Erythroblast (primary cell): Measurements from ENCODE around the gene MTHFD2.

ENCODE experiments used
- GATA1 ChIP-seq: IDR thresholded peaks from 2 replicates; pipeline ENCODE4 v1.6.1; 2011; ENCODE audit warnings: low read depth, mild to moderate bottlenecking, control low read depth, low read length, moderate library complexity
- POLR2A ChIP-seq: IDR thresholded peaks from 2 replicates; pipeline ENCODE4 v1.6.1; 2011; ENCODE audit warnings: mild to moderate bottlenecking, low read length

DNA sequence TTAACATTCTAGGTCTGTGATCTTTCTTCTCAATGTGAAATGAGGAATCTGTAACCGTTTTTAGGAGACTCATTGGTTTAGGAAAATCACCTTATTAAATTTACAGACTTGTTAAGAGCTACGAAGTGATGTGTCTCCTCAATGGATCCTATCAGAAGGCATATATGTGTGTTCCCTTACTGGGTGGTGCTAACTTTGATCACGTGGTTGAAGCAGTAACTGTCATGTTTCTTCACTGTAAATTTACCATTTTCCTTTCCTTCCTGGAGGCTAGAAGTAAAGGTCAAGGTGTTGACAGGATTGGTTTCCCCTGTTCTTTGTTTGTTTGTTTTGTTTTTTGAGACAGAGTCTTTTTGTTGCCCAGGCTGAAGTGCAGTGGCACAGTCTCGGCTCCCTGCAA, 1.4 kb upstream of the MTHFD2 start:
- TF ChIP-seq POLR2A, result no peak
- no peak for TF ChIP-seq GATA1
